Measurements from ENCODE around the gene DHRS4L2. TPM values are rescaled to one million over a fixed set of nuclear protein-coding genes. Genes with fewer than 3 reads are reported as not detected.
"Not testable (repeated sequence)": the region's sequence is repeated elsewhere in the genome, so short reads cannot be mapped to it uniquely, and the experiment has no call there.

Gene DHRS4L2
- polyA plus RNA-seq (ENCODE audit: low read depth in 6 of 6), result 10 to 100 TPM in 5 of 6 donors, 1 to 10 TPM in 1; 8.6 to 18.3 (median 16.9) TPM

DNA sequence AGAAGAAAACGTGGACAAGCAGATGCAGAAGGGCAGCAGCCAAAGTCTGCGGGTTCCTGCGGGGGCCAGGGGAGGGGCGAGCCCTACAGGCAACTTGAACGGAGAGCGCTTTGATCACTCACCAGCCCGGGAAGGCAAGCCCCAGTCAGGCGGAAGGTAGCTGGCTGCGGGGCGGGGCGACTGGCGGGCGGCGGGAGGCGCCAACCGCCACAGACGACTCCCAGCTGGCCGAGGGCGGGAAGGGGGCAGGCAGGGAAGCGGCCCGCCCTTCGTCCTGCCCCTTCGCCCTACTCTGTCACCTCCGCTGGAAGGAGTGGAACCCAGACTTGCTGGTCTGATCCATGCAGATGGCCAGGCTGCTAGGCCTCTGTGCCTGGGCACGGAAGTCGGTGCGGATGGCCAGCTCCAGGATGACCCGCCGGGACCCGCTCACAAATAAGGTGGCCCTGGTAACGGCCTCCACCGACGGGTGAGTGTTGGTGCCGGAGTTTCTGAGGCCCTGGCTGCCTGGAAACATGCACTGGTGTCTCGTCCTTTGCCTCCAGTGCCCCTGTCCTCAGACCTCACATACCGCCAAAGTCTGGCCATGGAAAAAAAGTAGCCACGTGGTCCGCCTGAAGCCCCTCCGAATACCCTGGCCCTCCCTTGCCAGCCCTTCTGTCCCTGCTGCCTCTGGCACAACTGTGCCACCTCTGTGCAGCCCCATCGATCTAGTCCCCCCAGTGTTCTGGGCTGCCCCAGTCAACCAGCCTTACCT, at the start of gene DHRS4L2:
DHRS4L2 (plus strand) TSS at position 323 of the 757 bp plus-strand sequence; CDS start at position 342, 19 bp downstream.
- Mint-ChIP-seq H3K4me3 (peak within 1 kb of the TSS; percentile 75 to 88 (median 84)), H3K4me1 (peaks cover 7 to 25% (median 18%) of the 10 kb centered on the region in 3 donors), H3K27ac (peak within 1 kb of the TSS; percentile 54 to 91 (median 82))
- H3K9me3 Mint-ChIP-seq, H3K36me3 Mint-ChIP-seq, H3K27me3 Mint-ChIP-seq: not testable (repeated sequence)
- ATAC-seq (ENCODE audit: low read depth in 2 of 2), result peak; percentile 91 to 94
- DNase-seq, result peak; percentile 53

GRCh38 chr14:23939607-23940326, 49.0 kb upstream of the DHRS4L2 start:
- H3K27me3 Mint-ChIP-seq, result no peaks in the 10 kb centered on the region
- DNase-seq (no peak), ATAC-seq (ENCODE audit: low read depth in 2 of 2) (no peak)
- no peaks in the 10 kb centered on the region for H3K9me3 Mint-ChIP-seq
- H3K36me3 Mint-ChIP-seq, result peaks cover 0 to 7% of the 10 kb centered on the region in 2 donors
- H3K4me1 Mint-ChIP-seq, result peaks cover 7 to 18% (median 14%) of the 10 kb centered on the region in 3 donors
- peak overlapping the region in 1 of 6 donors; percentile 48 for H3K27ac Mint-ChIP-seq
- no peak overlapping the region for H3K4me3 Mint-ChIP-seq

- Mint-ChIP-seq H3K27me3 (no peaks in the 10 kb centered on the region), H3K27ac (peak overlapping the region in 1 of 6 donors; percentile 44), H3K9me3 (no peaks in the 10 kb centered on the region), H3K4me3 (no peak overlapping the region), H3K36me3 (peaks cover 0 to 7% of the 10 kb centered on the region in 2 donors), H3K4me1 (peaks cover 11 to 25% (median 23%) of the 10 kb centered on the region in 3 donors)
- ATAC-seq (ENCODE audit: low read depth in 2 of 2), result no peak
- no peak for DNase-seq
These were observed 47.5 kb upstream of the DHRS4L2 start for GRCh38 chr14:23941230-23941629.

DNA sequence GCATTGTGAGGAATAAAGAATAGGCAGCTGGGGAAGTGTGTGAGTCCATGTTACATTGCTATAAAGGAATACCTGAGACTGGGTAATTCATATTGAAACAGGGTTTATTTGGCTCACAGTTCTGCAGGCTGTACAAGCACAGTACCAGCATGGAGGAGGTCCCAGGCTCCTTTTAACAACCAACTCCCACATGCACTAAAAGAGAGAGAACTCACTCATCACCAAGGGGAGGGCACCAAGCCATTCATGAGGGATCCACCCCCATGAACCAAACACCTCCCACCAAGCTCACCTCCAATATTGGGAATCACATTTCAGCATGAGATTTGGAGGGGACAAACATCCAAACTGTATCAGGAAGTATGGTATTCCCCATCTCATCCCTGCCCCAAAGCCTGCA, 47.1 kb upstream of the DHRS4L2 start:
- no peak for DNase-seq
- Mint-ChIP-seq H3K4me3 (no peak overlapping the region), H3K27ac (peak overlapping the region in 1 of 6 donors; percentile 44), H3K27me3 (no peaks in the 10 kb centered on the region), H3K9me3 (no peaks in the 10 kb centered on the region), H3K36me3 (peaks cover 0 to 11% of the 10 kb centered on the region in 2 donors), H3K4me1 (peaks cover 16 to 29% (median 28%) of the 10 kb centered on the region in 3 donors)
- ATAC-seq (ENCODE audit: low read depth in 2 of 2), result no peak

GRCh38 chr14:23942587-23942986, 46.1 kb upstream of the DHRS4L2 start:
- Mint-ChIP-seq H3K9me3 (no peaks in the 10 kb centered on the region), H3K36me3 (peaks cover 0 to 11% of the 10 kb centered on the region in 2 donors), H3K27me3 (no peaks in the 10 kb centered on the region), H3K27ac (no peak overlapping the region), H3K4me1 (peaks cover 20 to 32% (median 30%) of the 10 kb centered on the region in 3 donors), H3K4me3 (no peak overlapping the region)
- DNase-seq (no peak), ATAC-seq (ENCODE audit: low read depth in 2 of 2) (no peak)

- not testable (repeated sequence) for H3K27ac Mint-ChIP-seq; H3K27me3 Mint-ChIP-seq; H3K36me3 Mint-ChIP-seq; H3K9me3 Mint-ChIP-seq; ATAC-seq (ENCODE audit: low read depth in 2 of 2); DNase-seq
- Mint-ChIP-seq H3K4me3 (peak overlapping the region in 1 of 8 donors; percentile 51), H3K4me1 (peaks cover 34 to 38% (median 37%) of the 10 kb centered on the region in 3 donors)
These were observed 39.7 kb upstream of the DHRS4L2 start for GRCh38 chr14:23949069-23949468.

GRCh38 chr14:23950411-23951135, 38.2 kb upstream of the DHRS4L2 start:
- DNase-seq (no peak), ATAC-seq (ENCODE audit: low read depth in 2 of 2) (no peak)
- H3K4me1 Mint-ChIP-seq, result peaks cover 39 to 44% (median 41%) of the 10 kb centered on the region in 3 donors
- H3K36me3 Mint-ChIP-seq, result peaks cover 0 to 5% of the 10 kb centered on the region in 2 donors
- peaks cover 0 to 5% (median 0%) of the 10 kb centered on the region in 7 donors for H3K9me3 Mint-ChIP-seq
- H3K4me3 Mint-ChIP-seq, result peak overlapping the region in 2 of 8 donors; percentile 21 to 44
- H3K27ac Mint-ChIP-seq, result peak overlapping the region in 1 of 6 donors; percentile 38
- H3K27me3 Mint-ChIP-seq, result no peaks in the 10 kb centered on the region

- Mint-ChIP-seq H3K27ac (peak overlapping the region in 2 of 6 donors; percentile 27 to 34), H3K4me3 (peak overlapping the region in 1 of 8 donors; percentile 44), H3K4me1 (peaks cover 37 to 39% (median 38%) of the 10 kb centered on the region in 3 donors)
- H3K36me3 Mint-ChIP-seq; ATAC-seq (ENCODE audit: low read depth in 2 of 2); H3K27me3 Mint-ChIP-seq; H3K9me3 Mint-ChIP-seq; DNase-seq: not testable (repeated sequence)
These were observed 37.6 kb upstream of the DHRS4L2 start for GRCh38 chr14:23951136-23951466.

GRCh38 chr14:23951590-23952201, 37.0 kb upstream of the DHRS4L2 start:
- peak overlapping the region in 4 of 8 donors; percentile 6 to 74 (median 21) for H3K4me3 Mint-ChIP-seq

DNA sequence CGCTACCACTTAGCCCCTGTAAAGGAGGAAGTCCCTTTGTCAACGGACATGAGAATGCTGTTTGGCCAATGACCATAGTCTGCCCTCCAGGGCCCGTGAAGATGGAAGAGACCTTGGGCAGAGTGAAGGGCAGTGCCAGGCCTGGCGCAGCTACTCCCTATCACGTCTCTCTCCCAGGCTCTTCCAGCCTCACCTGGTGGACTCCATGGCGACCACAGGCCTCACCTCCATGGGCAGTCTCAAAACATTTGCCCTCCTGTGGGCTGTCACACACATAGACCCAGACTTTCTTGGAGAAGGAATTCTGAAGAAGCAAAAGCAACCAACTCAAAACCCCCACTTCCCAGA, 35.6 kb upstream of the DHRS4L2 start:
- not testable (repeated sequence) for H3K9me3 Mint-ChIP-seq; H3K27me3 Mint-ChIP-seq; ATAC-seq (ENCODE audit: low read depth in 2 of 2); H3K36me3 Mint-ChIP-seq; DNase-seq
- H3K27ac Mint-ChIP-seq, result peak overlapping the region in 5 of 6 donors; percentile 41 to 88 (median 78)
- peaks cover 27 to 31% (median 29%) of the 10 kb centered on the region in 3 donors for H3K4me1 Mint-ChIP-seq
- peak overlapping the region; percentile 92 to 100 (median 96) for H3K4me3 Mint-ChIP-seq

More at GRCh38 chr14:23951590-23952201, 37.0 kb upstream of the DHRS4L2 start:
- Mint-ChIP-seq H3K36me3 (peaks cover 0 to under 1% of the 10 kb centered on the region in 2 donors), H3K27me3 (no peaks in the 10 kb centered on the region), H3K4me1 (peaks cover 31 to 33% (median 33%) of the 10 kb centered on the region in 3 donors), H3K27ac (peak overlapping the region in 1 of 6 donors; percentile 34), H3K9me3 (peaks cover 0 to 5% (median 0%) of the 10 kb centered on the region in 7 donors)
- DNase-seq, result no peak
- no peak for ATAC-seq (ENCODE audit: low read depth in 2 of 2)

- peak within 1 kb of the TSS; percentile 92 to 100 (median 96) for H3K4me3 Mint-ChIP-seq
- peak within 1 kb of the TSS; percentile 78 to 98 (median 94) for H3K27ac Mint-ChIP-seq
- H3K36me3 Mint-ChIP-seq, result no peaks in the 10 kb centered on the region
- peaks cover 0 to 5% (median 0%) of the 10 kb centered on the region in 7 donors for H3K9me3 Mint-ChIP-seq
- peak; percentile 89 to 92 for ATAC-seq (ENCODE audit: low read depth in 2 of 2)
- peaks cover 27 to 31% (median 29%) of the 10 kb centered on the region in 3 donors for H3K4me1 Mint-ChIP-seq
- H3K27me3 Mint-ChIP-seq, result no peaks in the 10 kb centered on the region
- peak; percentile 62 for DNase-seq
These were observed 35.1 kb upstream of the DHRS4L2 start, which contains the start of gene DHRS4 for GRCh38 chr14:23953464-23954278. TSS of gene DHRS4 (plus strand) at chr14:23953770. CDS start at chr14:23953789, 19 bp downstream.

GRCh38 chr14:23954279-23954614, 34.5 kb upstream of the DHRS4L2 start:
- not testable (repeated sequence) for H3K27me3 Mint-ChIP-seq, H3K36me3 Mint-ChIP-seq, DNase-seq, H3K9me3 Mint-ChIP-seq
- H3K4me3 Mint-ChIP-seq, result peak overlapping the region; percentile 92 to 100 (median 96)
- peak overlapping the region in 5 of 6 donors; percentile 67 to 98 (median 81) for H3K27ac Mint-ChIP-seq
- ATAC-seq (ENCODE audit: low read depth in 2 of 2), result peak in 1 of 2 donors; percentile 4
- H3K4me1 Mint-ChIP-seq, result peaks cover 27 to 31% (median 29%) of the 10 kb centered on the region in 3 donors
